HG03159 (cell line): ENCODE results near the gene KCNK18.
A peak's percentile ranks its signal among the peaks of the same experiment; 100 is the strongest.
"Not testable (repeated sequence)": the region's sequence is repeated elsewhere in the genome, so short reads cannot be mapped to it uniquely, and the experiment has no call there.

Experiments
- ATAC-seq: cut with Tn5 transposase; IDR thresholded peaks from one replicate; pipeline ENCODE4 v1.9.1; 2021; ENCODE audit warnings: mild to moderate bottlenecking, moderate library complexity; ENCODE audit not compliant: unreplicated experiment

KCNK18 gene

GRCh38 chr10:117217196-117217761, 20.0 kb downstream of the KCNK18 start:
- peak; percentile 48 for ATAC-seq

DNA sequence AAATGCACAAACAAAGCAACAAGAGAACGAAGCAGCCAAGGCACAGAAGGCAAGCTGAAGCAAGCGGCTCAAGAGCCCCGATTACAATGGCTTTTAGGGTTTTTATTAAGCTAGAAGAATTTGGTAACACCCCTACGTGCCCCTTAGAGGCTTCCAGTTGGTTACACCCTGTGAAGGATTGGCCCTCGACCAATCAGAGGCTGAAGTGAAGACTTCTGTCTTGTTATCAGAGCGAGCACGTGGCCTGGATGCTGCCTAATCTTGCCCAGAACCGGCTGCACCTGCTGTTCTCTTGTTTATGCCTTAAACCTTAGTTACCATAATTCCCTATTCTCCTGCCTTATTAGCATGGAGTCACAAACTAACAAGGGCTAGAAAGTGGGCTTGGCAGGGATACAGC, 21.4 kb downstream of the KCNK18 start:
- no peak for ATAC-seq

- no peak for ATAC-seq
Measured at GRCh38 chr10:117221156-117221711, 23.9 kb downstream of the KCNK18 start.

GRCh38 chr10:117222552-117222951, 25.3 kb downstream of the KCNK18 start:
- ATAC-seq, result no peak

DNA sequence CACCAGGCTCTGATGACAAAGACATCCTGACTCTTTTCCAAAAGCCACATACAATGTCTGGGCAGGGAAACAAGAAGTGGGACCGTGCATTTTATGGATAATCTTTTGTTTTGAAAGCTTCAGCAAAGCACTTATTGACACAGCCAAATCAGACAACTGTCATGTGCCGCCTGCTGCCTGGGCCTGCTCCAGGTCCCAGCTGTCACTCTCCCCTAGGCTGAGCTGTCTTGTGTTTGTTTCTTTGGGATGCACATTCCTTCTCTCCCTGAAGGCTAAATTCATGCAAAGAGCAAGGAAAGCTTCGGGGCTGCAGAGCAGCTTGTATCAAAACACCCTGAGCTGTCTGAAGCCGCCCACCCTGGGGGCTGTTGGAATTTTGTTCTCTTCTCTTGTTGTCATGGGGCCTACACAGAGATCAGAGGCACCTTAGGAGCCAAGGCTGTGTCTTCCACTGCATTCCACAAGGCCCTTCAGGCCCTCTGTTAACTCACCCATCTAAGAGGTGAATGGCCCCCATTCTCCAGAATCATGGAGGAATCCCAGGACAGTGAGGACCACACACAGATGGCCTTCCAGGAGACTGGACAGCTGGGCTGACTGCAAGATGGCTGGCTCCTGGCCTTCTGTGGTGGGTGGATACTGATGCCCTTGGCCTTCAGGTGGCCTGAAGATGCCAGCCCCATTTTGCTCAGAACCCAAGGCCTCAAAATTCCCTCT, 25.8 kb downstream of the KCNK18 start:
- no peak for ATAC-seq

DNA sequence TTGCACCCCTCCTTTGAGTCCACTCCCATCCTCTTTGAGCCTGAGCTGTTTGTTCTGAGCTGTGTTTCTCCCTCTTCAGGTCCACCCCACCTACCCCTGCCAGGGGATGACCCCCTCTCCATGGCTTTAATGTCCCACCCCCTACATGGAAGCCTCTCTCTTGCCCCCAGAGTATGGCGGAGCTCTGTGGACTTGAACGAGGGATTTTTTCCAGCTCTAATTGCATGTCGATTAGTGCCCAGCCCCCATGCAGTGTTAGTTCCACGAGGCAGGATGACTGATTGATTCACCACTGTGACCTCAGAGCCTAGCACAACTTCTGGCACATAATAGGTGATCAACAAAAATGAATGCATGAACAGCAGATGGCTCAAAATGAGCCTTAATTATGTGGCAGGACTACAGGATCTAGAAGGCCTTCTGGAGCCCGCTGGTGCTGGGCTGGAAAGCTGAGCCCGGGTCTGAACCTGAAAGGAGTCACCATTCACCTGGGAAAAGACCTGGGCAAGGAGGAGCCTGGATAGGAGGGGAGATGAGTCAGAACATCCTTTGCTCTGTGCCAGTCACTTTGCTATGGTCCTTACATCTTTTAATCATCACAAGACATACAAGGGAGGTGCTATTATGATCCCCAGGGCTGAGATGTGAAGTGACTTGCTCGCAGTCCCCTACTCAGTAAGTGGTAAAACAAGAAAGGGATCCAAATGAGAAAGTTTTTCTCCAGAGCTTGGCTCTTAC, 26.6 kb downstream of the KCNK18 start:
- ATAC-seq, result no peak

DNA sequence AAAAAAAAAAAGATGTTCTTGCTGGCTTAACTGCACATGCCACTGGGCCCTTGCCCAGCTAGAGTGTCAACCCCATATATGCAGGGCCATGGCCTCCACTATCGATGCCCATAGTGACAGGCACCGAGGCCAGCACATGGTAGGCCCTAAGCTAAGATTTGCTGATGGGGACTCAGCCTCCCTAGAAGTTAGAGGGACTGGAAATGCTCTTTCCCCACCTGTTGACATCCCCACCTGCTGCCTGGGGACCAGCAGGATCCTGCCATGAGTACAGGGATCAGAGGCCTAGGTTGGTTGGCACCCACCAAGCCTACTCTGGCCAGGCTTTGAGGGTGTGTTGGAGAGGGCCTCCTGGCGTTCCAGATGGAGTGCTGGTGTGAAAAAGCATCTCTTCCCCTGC, 27.6 kb downstream of the KCNK18 start:
- ATAC-seq, result no peak

DNA sequence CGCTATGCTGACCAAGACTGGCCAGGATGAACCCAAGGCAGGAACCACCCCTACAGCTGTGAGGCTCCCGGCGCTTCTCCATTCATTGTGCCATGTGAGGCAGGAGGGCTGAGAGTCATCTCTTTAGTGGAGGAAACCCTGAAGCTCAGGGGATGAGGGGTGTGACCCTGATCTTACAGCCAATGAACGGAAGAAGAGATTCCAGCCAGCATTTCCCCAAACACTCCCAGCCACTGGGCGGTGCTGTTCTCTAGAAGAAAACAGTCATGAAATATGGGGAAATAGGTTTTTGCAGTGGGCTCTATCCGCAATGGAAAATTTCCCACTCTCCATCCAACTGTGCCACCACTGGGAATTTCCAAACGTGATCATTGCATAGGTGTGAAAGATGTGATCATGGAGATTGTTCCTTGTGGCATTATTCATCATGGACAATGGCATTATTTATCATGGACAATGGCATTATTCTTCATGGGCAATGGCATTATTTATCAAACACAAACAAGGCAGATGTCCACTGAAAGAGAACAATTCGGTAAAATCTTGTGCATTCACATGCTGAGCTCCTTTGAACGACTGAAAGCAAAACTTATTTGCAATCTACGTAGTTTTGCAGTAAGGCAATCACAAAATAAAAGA, 29.6 kb downstream of the KCNK18 start:
- no peak for ATAC-seq

- ATAC-seq, result no peak
Measured at GRCh38 chr10:117228210-117228609, 30.9 kb downstream of the KCNK18 start.

GRCh38 chr10:117230107-117230506, 32.8 kb downstream of the KCNK18 start:
- not testable (repeated sequence) for ATAC-seq

- ATAC-seq, result peak; percentile 80
Measured at GRCh38 chr10:117237401-117237991, 40.2 kb downstream of the KCNK18 start.

- no peak for ATAC-seq
Measured at GRCh38 chr10:117239051-117239450, 41.8 kb downstream of the KCNK18 start.

DNA sequence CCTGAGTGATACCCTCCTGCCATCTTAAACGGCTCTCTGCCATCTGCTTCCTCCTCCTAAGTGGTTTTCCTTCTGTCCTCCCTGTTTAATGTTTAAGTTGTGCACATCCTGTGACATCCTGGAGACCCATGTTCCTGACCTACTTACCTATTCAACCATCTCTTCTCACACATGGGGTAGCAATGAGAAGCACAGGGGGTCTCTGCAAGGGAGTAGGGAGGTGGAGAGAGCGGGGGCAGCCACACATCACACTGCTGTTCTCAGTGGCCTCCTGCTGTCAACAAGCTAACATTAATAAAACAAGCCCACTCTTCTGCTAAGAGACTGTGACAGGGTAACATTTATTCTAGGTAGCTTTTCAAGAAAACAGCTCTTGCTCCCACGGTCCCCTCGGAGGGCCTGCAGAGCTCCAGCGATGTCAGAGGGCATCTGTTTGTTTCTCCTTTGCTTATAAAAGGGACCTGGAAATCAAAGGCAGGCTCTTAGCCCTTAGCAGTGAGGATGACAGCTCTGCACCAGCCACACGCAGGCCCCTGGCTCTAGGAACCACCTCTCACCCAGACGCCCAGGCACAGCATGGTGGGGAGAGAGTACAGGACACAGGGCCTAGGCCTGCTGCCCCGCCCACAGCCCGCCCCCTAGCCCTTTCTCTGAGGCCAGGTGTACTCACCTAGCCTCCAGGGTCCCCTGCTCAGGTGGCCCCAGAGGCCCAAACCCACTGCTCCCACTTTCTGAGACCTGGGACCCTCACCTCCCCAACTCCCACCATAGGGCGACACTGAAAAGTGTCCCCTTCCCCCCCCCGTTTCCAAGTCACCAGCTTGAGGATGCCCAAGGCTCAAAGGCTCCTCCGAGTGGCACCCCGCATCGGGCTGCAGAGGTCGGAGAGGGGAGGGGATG, 42.7 kb downstream of the KCNK18 start:
- no peak for ATAC-seq

DNA sequence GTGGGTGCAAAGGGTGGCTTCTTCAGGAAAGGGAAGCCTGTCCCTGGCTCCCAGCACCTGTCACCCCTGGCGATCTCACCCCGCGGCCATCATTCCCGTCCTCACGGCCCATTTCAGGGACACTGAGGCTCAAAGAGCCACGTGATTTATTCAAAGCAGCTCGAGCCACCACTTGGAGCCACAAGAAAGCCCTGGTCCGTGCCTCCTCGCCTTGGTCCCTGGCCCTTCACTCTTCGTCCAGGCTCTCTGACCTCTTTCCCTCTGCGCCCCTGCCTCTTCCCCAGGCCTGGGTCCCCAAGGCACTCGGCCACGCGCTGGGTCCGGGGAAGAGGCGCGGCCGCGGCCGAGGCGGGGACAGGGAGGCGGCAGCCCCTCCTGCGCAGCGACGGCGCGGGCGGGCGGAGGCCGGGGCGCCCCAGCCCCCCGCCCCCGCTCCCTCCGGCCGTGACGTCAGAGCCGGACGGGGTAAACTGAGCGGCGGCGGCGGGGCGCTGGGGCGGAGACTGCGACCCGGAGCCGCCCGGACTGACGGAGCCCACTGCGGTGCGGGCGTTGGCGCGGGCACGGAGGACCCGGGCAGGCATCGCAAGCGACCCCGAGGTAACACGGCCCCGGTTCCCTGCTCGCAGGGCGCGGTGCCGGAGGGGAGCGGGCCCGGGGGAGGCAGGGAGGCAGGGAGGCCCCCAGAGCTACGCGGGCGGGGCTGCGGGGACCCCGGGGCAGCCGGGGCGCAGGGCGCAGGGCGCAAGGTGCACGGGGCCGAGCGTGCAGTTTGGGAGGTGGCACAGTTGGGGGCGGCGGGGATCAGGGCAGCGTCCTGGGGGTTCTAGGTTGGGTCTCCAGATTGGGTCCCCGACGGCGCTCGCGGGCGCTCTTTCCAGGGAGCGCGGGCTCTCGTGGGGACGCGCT, 43.6 kb downstream of the KCNK18 start, which contains the start of gene SLC18A2:
Gene SLC18A2 (plus strand): TSS at position 494 of the 909 bp plus-strand sequence. CDS start 580 bp downstream, outside the sequence.
- ATAC-seq, result no peak

DNA sequence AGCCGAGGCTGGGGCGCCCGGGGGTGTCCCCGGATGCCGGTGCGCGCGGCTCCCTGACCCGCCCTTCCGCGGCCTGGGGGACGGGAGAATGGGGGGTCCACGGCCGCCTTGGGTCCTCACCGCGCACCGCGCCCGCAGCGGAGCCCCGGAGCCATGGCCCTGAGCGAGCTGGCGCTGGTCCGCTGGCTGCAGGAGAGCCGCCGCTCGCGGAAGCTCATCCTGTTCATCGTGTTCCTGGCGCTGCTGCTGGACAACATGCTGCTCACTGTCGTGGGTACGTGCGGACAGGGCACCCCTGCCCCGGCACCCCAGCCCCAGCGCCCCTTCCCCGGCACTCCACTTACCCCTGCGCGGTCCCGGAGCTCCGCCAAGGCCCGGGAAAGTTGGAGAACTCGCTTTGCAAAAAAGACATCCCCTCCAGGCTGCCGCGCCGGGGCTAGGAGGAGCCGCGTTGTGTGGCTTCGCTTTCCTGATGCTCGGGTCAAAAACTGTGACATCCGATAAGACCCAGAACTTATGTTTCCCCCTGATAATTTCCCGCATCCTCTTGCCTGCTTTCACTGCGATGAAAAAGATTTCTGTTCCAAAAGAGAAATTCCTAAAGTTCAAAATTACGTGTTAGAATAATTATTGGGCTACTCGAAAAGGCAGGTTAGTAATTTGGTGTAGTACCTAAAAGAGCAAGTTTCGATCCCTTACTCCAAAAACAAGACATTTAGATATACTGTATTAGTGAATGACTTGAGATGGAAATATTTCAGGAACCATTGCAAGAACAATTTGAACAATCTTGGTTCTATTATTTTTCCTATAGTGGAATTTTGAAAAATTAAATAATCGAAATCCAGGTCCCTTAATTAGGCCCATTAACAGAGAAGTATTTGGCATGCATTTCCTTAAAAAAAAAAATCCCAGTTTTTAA, 44.5 kb downstream of the KCNK18 start:
- no peak for ATAC-seq

DNA sequence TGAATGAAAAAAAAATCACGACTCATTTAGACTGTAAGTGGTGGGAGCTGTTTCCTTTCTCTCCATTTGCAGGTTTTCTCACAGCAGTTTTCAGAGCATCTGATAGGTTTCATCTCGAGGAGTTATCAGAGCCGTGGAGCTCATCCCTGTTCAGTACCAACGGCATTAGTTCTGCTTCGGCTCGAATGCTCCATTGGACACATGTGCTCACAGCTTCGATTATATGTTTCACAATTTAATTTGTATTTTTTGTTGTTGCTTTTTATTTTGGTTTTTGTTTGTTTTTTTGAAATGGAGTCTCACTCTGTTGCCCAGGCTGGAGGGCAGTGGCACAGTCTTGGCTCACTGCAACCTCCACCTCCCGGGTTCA, 45.2 kb downstream of the KCNK18 start:
- ATAC-seq, result no peak

DNA sequence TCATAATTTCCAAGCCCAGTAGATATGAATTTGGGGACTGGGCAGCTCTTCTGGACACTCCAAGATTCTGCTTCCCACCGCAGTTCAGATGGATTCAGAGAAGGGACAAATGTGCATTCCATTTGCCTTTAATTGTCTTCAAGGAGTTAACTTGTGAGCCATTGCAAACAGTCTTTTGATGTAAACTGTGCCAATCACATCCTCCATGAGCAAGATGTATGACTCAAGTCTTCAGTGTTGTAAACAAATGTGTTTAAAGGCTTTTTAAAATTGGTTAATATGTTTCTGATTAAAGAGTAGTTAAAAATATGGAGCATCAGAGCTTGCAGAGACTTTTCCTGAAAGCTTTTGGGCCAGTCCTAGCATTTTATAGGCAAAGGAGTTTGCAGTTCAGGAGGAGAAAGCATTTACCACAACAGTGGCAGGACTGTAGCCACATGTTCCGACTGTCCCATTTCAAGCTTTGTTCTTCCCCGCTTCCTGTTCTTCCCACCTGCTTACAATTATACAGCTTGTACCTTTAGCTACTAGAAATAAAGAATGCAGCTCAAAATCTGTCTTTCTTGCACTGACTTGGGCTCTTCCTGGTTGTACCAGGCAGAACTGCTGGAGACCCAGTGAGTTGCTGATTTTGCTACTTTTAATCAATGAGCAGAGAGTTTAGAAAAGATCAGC, 49.8 kb downstream of the KCNK18 start:
- no peak for ATAC-seq
